ENCODE data around the gene MFN2.

GRCh38 chr1:11998636-11999035 lies 18.4 kb downstream of the MFN2 start:
- TF ChIP-seq CTCF (IDR thresholded peaks at IDR 0.05; ENCODE audit: borderline replicate concordance, extremely low read depth, low read length, poor library complexity, severe bottlenecking) (no peak), EZH2 (IDR thresholded peaks at IDR 0.05; ENCODE audit: borderline replicate concordance, low read depth, low read length, severe bottlenecking) (no peak)
